HEK293 (cell line): ENCODE results near the gene NSL1.
A peak's percentile ranks its signal among the peaks of the same experiment; 100 is the strongest.

Source experiments
- CTCF ChIA-PET: fragments of 350-600 bp; formaldehyde crosslinking; extraction: SDS; loops from one replicate; lab custom pipeline; 2021; ENCODE audit warnings: antibody characterized with exemption; lab: Yijun Ruan, JAX
- POLR2A ChIA-PET: fragments of 300-600 bp; formaldehyde crosslinking; extraction: SDS; loops from one replicate; lab custom pipeline; 2020; ENCODE audit warnings: antibody characterized with exemption, inconsistent platforms; lab: Yijun Ruan, JAX
- H3K27ac ChIP-seq: fragments of 200-500 bp; sonication (Bioruptor generic); 2 replicates; pipeline ENCODE4 v1.5.1; 2014; ENCODE audit warnings: low read depth, low read length, control low read depth, inconsistent platforms; ENCODE audit errors: extremely low read depth
- H3K36me3 ChIP-seq, 2 experiments: fragments of 200-500 bp in 1 of 2; sonication (Bioruptor generic) in 1 of 2; 1 replicate in 1 of 2; 2 replicates in 1 of 2; pipeline ENCODE4 v1.5.1; 2014 to 2017; ENCODE audit warnings: inconsistent platforms in 2 of 2, low read length in 2 of 2; ENCODE audit not compliant: control insufficient read depth in 2 of 2, insufficient read depth in 1 of 2
- H3K4me1 ChIP-seq: fragments of 200-500 bp; sonication (Bioruptor generic); 2 replicates; pipeline ENCODE4 v1.5.1; 2014; ENCODE audit warnings: mild to moderate bottlenecking, low read length, inconsistent platforms; ENCODE audit not compliant: control insufficient read depth, insufficient read depth
- H3K4me3 ChIP-seq: 2 replicates; pipeline ENCODE4 v1.5.1; 2011; ENCODE audit warnings: low read depth, mild to moderate bottlenecking, control low read depth, low read length, moderate library complexity
- H3K9me3 ChIP-seq: fragments of 200-500 bp; sonication (Bioruptor generic); 2 replicates; pipeline ENCODE4 v1.5.1; 2014; ENCODE audit warnings: low read depth, low read length, inconsistent platforms; ENCODE audit not compliant: control insufficient read depth, insufficient read depth
- GFI1B ChIP-seq: fragments of 450-650 bp; formaldehyde crosslinking; IDR thresholded peaks from 2 replicates; pipeline ENCODE4 v1.5.1; 2016; ENCODE audit warnings: missing biosample characterization, missing genetic modification characterization
- HOXC10 ChIP-seq: sonication (generic); formaldehyde crosslinking; IDR thresholded peaks from 2 replicates; pipeline ENCODE4 v1.8.1; 2023; ENCODE audit warnings: mild to moderate bottlenecking, missing genetic modification reagents
- PRDM10 ChIP-seq: fragments of 450-650 bp; formaldehyde crosslinking; IDR thresholded peaks from 2 replicates; pipeline ENCODE4 v1.5.1; 2016; ENCODE audit warnings: missing biosample characterization, missing genetic modification characterization
- TSHZ1 ChIP-seq: fragments of 450-650 bp; formaldehyde crosslinking; IDR thresholded peaks from 2 replicates; pipeline ENCODE4 v1.5.1; 2016; ENCODE audit warnings: missing biosample characterization, missing genetic modification characterization, borderline replicate concordance
- YY2 ChIP-seq: fragments of 450-650 bp; formaldehyde crosslinking; IDR thresholded peaks from 2 replicates; pipeline ENCODE4 v1.5.1; 2016; ENCODE audit warnings: missing biosample characterization, missing genetic modification characterization
- ZBTB48 ChIP-seq: fragments of 450-650 bp; formaldehyde crosslinking; IDR thresholded peaks from 2 replicates; pipeline ENCODE4 v1.5.1; 2016; ENCODE audit warnings: missing biosample characterization, missing genetic modification characterization
- ZFHX2 ChIP-seq: fragments of 450-650 bp; formaldehyde crosslinking; conservative IDR thresholded peaks from 2 replicates; pipeline ENCODE4 v1.5.1; 2016; ENCODE audit warnings: missing biosample characterization, missing genetic modification characterization
- ZNF140 ChIP-seq: fragments of 450-650 bp; formaldehyde crosslinking; IDR thresholded peaks from 2 replicates; pipeline ENCODE4 v1.5.1; 2016; ENCODE audit warnings: missing biosample characterization, missing genetic modification characterization
- ZNF157 ChIP-seq: fragments of 450-650 bp; formaldehyde crosslinking; IDR thresholded peaks from 2 replicates; pipeline ENCODE4 v1.5.1; 2016; ENCODE audit warnings: missing biosample characterization, missing genetic modification characterization
- ZNF2 ChIP-seq: fragments of 450-650 bp; formaldehyde crosslinking; IDR thresholded peaks from 2 replicates; pipeline ENCODE4 v1.5.1; 2016; ENCODE audit warnings: missing biosample characterization, missing genetic modification characterization
- ZNF221 ChIP-seq: fragments of 450-650 bp; formaldehyde crosslinking; IDR thresholded peaks from 2 replicates; pipeline ENCODE4 v1.5.1; 2017; ENCODE audit warnings: missing biosample characterization, missing genetic modification characterization, borderline replicate concordance
- ZNF266 ChIP-seq: fragments of 450-650 bp; formaldehyde crosslinking; IDR thresholded peaks from 2 replicates; pipeline ENCODE4 v1.5.1; 2016; ENCODE audit warnings: missing biosample characterization, missing genetic modification characterization, low read depth
- ZNF292 ChIP-seq: fragments of 450-650 bp; formaldehyde crosslinking; IDR thresholded peaks from 2 replicates; pipeline ENCODE4 v1.5.1; 2016; ENCODE audit warnings: low read depth, missing biosample characterization, missing genetic modification characterization, borderline replicate concordance
- ZNF302 ChIP-seq: fragments of 450-650 bp; formaldehyde crosslinking; IDR thresholded peaks from 2 replicates; pipeline ENCODE4 v1.5.1; 2016; ENCODE audit warnings: missing biosample characterization, missing genetic modification characterization, low read depth
- ZNF391 ChIP-seq: fragments of 450-650 bp; formaldehyde crosslinking; IDR thresholded peaks from 2 replicates; pipeline ENCODE4 v1.5.1; 2016; ENCODE audit warnings: low read depth, missing biosample characterization, missing genetic modification characterization, borderline replicate concordance
- ZNF571 ChIP-seq: fragments of 450-650 bp; formaldehyde crosslinking; IDR thresholded peaks from 2 replicates; pipeline ENCODE4 v1.5.0; 2017; ENCODE audit warnings: missing biosample characterization, missing genetic modification characterization
- ZNF596 ChIP-seq: fragments of 450-650 bp; IDR thresholded peaks from 2 replicates; pipeline ENCODE4 v1.5.0; 2018; ENCODE audit warnings: missing biosample characterization, mild to moderate bottlenecking, missing genetic modification characterization, moderate library complexity
- ZNF629 ChIP-seq: fragments of 450-650 bp; formaldehyde crosslinking; IDR thresholded peaks from 2 replicates; pipeline ENCODE4 v1.5.1; 2017; ENCODE audit warnings: missing biosample characterization, missing genetic modification characterization
- ZNF660 ChIP-seq: fragments of 450-650 bp; IDR thresholded peaks from 2 replicates; pipeline ENCODE4 v1.5.1; 2018; ENCODE audit warnings: missing biosample characterization, mild to moderate bottlenecking, missing genetic modification characterization
- ZNF670 ChIP-seq: fragments of 450-650 bp; formaldehyde crosslinking; IDR thresholded peaks from 2 replicates; pipeline ENCODE4 v1.5.1; 2016; ENCODE audit warnings: missing biosample characterization, missing genetic modification characterization, low read depth
- ZNF707 ChIP-seq: fragments of 450-650 bp; formaldehyde crosslinking; IDR thresholded peaks from 2 replicates; pipeline ENCODE4 v1.5.1; 2016; ENCODE audit warnings: missing biosample characterization, missing genetic modification characterization
- ZNF830 ChIP-seq: fragments of 450-650 bp; IDR thresholded peaks from 2 replicates; pipeline ENCODE4 v1.5.0; 2018; ENCODE audit warnings: missing biosample characterization, missing genetic modification characterization, low read depth, mild to moderate bottlenecking, moderate library complexity
- ZNF843 ChIP-seq: fragments of 450-650 bp; formaldehyde crosslinking; IDR thresholded peaks from 2 replicates; pipeline ENCODE4 v1.5.1; 2016; ENCODE audit warnings: missing biosample characterization, missing genetic modification characterization
- ZSCAN30 ChIP-seq: fragments of 450-650 bp; IDR thresholded peaks from 2 replicates; pipeline ENCODE4 v1.5.1; 2018; ENCODE audit warnings: missing biosample characterization, mild to moderate bottlenecking, missing genetic modification characterization, moderate library complexity
- ZSCAN4 ChIP-seq: fragments of 450-650 bp; formaldehyde crosslinking; IDR thresholded peaks from 2 replicates; pipeline ENCODE4 v1.5.1; 2017; ENCODE audit warnings: missing biosample characterization, missing genetic modification characterization
- TF ChIP-seq, protein P1 (sequence below): fragments of 450-650 bp; formaldehyde crosslinking; IDR thresholded peaks from 2 replicates; pipeline ENCODE4 v1.5.1; 2016; ENCODE audit warnings: missing biosample characterization, missing genetic modification characterization

NSL1 gene, protein sequence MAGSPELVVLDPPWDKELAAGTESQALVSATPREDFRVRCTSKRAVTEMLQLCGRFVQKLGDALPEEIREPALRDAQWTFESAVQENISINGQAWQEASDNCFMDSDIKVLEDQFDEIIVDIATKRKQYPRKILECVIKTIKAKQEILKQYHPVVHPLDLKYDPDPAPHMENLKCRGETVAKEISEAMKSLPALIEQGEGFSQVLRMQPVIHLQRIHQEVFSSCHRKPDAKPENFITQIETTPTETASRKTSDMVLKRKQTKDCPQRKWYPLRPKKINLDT

DNA sequence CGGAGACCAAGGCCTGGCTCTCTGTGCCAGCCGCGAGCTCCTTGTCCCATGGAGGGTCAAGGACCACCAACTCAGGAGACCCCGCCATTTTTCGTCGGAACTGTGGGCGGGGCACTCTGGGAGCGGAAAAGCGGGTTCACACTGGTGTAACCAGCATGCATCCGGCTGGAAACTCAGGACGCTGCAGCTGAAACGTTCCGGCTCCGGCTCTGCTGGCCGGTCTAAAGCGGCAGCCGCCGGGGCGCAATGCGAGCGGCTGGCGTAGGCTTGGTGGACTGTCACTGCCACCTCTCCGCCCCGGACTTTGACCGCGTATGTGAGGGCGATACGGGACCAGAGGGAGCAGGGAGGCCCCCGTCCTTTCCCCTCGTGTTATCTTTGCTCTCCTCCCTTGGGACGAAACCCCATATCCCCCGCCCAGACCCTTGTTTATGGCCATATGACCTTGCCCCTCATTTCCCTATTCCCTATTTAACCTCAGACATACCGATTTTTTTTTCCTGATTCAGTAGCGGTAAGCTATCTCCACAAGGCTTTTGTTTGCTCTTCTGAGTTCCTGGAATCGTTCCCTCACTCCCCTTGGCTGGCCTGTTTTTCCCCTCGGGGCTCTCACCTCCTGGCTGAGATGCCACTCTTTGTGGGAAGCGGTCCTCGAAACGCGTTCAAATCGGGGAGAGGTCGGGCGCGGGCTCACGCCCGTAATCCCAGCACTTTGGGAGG lies at the start of gene NSL1, which contains the start of gene TATDN3:
NSL1 (minus strand) TSS at position 102 of the 720 bp plus-strand sequence; CDS start at position 88, 14 bp downstream.
TATDN3 (plus strand) TSS at position 219 of the 720 bp plus-strand sequence; CDS start at position 247, 28 bp downstream.
- Histone ChIP-seq H3K36me3 (peaks cover 13 to 14% of the 10 kb centered on the region in 2 experiments; a peak in 2 of 3 replicates), H3K4me3 (peak within 1 kb of the TSS; percentile 100), H3K27ac (peak within 1 kb of the TSS; percentile 55), H3K4me1 (no peaks in the 10 kb centered on the region), H3K9me3 (no peaks in the 10 kb centered on the region)
- POLR2A ChIA-PET: interaction anchor here (0.7 to 2.0 kb wide), 9 partner anchors 10 to 184 kb away, joined by 3 to 14 read pairs (median 7); partner anchors contain the start of genes ATF3 and FLVCR1
- CTCF ChIA-PET: interaction anchor here (0.6 to 1.7 kb wide), 7 partner anchors 10 to 1268 kb away, joined by 3 to 7 read pairs (median 5); no protein-coding TSS in a partner anchor
- TF ChIP-seq ZNF571 (tag by site-specific recombination): no peak
- TF ChIP-seq ZNF830 (tag by site-specific recombination): no peak
- TF ChIP-seq ZNF266: no peak
- peak; percentile 98 for TF ChIP-seq ZSCAN30 (tag by site-specific recombination)
- TF ChIP-seq ZNF140: no peak
- TF ChIP-seq ZNF596 (tag by site-specific recombination): 0 out of 2 replicates have a peak, but pooled peaks have one; percentile 20
- TF ChIP-seq, protein P1, sequence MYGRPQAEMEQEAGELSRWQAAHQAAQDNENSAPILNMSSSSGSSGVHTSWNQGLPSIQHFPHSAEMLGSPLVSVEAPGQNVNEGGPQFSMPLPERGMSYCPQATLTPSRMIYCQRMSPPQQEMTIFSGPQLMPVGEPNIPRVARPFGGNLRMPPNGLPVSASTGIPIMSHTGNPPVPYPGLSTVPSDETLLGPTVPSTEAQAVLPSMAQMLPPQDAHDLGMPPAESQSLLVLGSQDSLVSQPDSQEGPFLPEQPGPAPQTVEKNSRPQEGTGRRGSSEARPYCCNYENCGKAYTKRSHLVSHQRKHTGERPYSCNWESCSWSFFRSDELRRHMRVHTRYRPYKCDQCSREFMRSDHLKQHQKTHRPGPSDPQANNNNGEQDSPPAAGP (tag by site-specific recombination): peak; percentile 94
- peak; percentile 64 for TF ChIP-seq TSHZ1 (tag by site-specific recombination)
- TF ChIP-seq PRDM10: peak; percentile 76
- TF ChIP-seq ZNF391 (tag by site-specific recombination): peak; percentile 99
- peak; percentile 99 for TF ChIP-seq ZNF660 (tag by site-specific recombination)
- no peak for TF ChIP-seq ZNF302 (tag by site-specific recombination)
- no peak for TF ChIP-seq ZNF707 (tag by site-specific recombination)
- TF ChIP-seq ZNF629 (tag by site-specific recombination): peak; percentile 85
- TF ChIP-seq ZNF2: peak; percentile 96
- no peak for TF ChIP-seq ZNF670 (tag by site-specific recombination)
- TF ChIP-seq ZNF221 (tag by site-specific recombination): no peak
- TF ChIP-seq ZNF157: no peak
- TF ChIP-seq HOXC10 (CRISPR knock-in tag): 0 out of 2 replicates have a peak, but pooled peaks have one; percentile 27
- TF ChIP-seq ZSCAN4 (tag by site-specific recombination): peak; percentile 53
- no peak for TF ChIP-seq ZNF292 (tag by site-specific recombination)
- TF ChIP-seq ZFHX2 (tag by site-specific recombination): peak; percentile 90
- TF ChIP-seq GFI1B (tag by site-specific recombination): no peak
- peak; percentile 96 for TF ChIP-seq YY2 (tag by site-specific recombination)
- TF ChIP-seq ZNF843 (tag by site-specific recombination): peak; percentile 75
- peak; percentile 77 for TF ChIP-seq ZBTB48 (tag by site-specific recombination)
